GM10266 (cell line): ENCODE results near the gene RBM45.

Experiments
- DNase-seq: peaks from one replicate; pipeline ENCODE4 v3.0.0; 2012; ENCODE audit errors: extremely low spot score
- TF ChIP-seq, protein P1 (sequence below): IDR thresholded peaks from 2 replicates; pipeline ENCODE4 v1.5.1; 2012; ENCODE audit warnings: mild to moderate bottlenecking, low read depth; ENCODE audit not compliant: control insufficient read depth, insufficient read depth; ENCODE audit errors: missing control alignments

RBM45 gene

DNA sequence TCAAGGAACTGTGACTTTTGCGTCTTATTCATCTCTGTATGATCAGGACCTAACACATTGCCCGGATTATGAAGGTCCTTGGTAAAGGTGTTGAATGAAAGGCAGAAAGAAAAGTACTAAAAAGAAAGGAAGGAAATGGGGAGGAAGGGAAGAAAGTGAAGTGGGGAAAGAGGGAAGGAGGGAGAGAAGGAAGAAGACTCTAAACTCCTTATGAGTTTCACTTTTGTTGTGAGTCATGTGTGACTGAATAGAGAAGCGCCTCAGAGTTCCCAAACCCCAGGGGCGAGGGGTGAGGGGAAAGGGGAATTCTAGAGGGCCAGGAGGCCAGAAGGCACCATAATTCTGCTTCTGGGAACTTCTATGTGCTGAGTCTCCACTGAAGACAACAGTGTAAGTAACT lies 51.2 kb downstream of the RBM45 start:
- DNase-seq, result no peak
- TF ChIP-seq, protein P1, sequence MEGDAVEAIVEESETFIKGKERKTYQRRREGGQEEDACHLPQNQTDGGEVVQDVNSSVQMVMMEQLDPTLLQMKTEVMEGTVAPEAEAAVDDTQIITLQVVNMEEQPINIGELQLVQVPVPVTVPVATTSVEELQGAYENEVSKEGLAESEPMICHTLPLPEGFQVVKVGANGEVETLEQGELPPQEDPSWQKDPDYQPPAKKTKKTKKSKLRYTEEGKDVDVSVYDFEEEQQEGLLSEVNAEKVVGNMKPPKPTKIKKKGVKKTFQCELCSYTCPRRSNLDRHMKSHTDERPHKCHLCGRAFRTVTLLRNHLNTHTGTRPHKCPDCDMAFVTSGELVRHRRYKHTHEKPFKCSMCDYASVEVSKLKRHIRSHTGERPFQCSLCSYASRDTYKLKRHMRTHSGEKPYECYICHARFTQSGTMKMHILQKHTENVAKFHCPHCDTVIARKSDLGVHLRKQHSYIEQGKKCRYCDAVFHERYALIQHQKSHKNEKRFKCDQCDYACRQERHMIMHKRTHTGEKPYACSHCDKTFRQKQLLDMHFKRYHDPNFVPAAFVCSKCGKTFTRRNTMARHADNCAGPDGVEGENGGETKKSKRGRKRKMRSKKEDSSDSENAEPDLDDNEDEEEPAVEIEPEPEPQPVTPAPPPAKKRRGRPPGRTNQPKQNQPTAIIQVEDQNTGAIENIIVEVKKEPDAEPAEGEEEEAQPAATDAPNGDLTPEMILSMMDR, result no peak

DNA sequence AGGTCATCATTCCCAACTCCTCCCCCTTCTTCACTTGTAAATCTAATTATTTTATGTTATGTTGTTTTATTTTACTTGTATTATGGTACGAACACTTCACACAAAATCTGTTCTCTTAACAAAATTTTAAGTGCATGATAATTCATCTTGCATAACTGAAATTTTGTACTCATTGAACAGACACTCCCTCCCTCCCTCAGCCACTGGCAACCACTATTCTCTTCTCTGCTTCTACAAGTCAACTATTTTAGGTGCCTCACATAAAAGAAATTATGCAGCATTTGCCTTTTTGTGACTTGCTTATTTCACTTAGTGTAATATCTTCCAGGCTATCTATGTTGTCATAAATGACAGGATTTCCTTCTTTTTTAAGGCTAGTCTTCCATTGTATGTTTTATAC lies 51.7 kb downstream of the RBM45 start:
- TF ChIP-seq, protein P1, result no peak
- no peak for DNase-seq

DNA sequence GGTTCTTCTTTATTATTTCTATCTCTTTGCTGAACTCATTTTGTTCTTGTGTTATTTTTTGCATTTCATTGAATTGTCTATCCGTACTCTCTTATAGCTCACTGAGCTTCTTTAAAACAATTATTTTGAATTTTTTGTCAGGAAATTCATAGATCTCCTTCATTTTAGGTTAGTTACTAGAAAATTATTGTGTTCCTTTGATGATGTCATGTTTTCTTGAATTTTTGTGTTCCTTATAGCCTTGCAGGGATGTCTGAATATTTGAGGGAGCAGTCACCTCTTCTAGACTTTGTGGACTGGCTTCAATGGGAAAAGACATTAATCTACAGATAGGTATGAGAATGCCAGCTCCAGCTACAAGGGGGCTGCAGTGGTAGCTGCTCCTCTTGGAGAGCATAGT lies 61.4 kb downstream of the RBM45 start:
- DNase-seq, result no peak
- TF ChIP-seq, protein P1, result no peak

DNA sequence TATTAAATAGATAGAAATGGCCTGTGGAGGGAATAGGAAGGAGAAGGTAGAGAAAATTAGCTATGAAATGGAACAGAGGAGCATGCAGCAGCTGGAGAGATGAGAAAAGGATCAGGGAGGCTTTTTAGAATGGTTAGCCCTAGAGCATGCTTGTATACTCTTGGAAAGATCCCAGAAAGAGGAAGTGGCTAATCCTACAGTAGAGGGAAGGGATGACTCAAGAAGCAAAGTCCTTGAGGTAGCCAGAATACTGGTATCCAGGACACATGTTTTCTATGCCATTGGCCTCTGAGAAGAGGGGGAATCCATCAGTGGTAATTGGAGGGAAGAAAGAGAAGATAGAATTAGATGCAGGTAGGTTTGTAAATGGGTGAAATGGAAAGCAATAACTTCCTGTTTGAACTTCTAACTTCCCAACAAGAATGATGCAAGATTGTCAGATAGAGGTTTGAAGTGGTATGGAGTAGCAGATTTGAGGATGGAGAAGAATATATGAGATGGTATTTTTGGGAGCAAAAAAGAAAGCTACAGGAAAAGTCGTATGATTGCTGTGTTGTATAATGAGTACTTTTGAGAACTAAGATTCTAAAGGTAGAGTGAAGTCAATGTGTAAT lies 64.9 kb downstream of the RBM45 start:
- TF ChIP-seq, protein P1, result no peak
- no peak for DNase-seq
